Measurements from ENCODE around the gene ANKRD33B.

ANKRD33B gene

GRCh38 chr5:10581424-10581748 is 17.5 kb downstream of the ANKRD33B start:
- no peak overlapping the region for H3K4me3 ChIP-seq (ENCODE audit: low read depth, low read length)
- TF ChIP-seq, protein P1, sequence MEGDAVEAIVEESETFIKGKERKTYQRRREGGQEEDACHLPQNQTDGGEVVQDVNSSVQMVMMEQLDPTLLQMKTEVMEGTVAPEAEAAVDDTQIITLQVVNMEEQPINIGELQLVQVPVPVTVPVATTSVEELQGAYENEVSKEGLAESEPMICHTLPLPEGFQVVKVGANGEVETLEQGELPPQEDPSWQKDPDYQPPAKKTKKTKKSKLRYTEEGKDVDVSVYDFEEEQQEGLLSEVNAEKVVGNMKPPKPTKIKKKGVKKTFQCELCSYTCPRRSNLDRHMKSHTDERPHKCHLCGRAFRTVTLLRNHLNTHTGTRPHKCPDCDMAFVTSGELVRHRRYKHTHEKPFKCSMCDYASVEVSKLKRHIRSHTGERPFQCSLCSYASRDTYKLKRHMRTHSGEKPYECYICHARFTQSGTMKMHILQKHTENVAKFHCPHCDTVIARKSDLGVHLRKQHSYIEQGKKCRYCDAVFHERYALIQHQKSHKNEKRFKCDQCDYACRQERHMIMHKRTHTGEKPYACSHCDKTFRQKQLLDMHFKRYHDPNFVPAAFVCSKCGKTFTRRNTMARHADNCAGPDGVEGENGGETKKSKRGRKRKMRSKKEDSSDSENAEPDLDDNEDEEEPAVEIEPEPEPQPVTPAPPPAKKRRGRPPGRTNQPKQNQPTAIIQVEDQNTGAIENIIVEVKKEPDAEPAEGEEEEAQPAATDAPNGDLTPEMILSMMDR (IDR thresholded peaks at IDR 0.05; ENCODE audit: borderline replicate concordance, insufficient read depth, low read depth, low read length), result no peak

DNA sequence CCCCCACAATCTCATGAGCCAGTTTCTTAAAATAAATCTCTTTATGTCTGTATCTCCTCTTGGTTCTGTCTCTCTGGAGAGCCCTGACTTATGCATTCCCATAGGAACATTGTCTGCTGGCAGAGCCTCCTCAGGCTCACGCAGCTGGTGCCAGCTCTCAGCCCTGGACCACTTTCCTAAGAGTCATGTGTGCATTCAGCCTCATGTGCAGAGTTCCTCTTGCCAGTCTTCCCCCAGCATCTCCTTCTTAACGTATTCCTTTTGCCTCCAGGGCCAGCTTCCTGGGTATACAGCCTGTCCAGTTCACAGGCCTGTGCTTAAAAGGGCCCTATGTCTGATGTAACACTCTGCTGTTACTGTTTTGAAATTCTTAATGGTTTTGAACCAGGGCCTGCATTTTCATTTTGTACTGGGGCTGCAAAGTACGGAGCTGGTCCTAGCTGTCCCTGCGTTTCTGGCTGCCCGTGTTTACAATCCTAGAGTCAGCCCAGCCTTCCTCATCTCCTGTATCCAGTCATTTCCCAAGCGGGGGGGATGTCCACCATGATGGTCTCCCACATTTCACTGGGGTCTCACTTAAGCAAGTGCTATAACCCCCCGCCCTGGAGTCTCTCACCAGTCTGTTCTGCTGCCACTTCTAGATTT is 18.1 kb downstream of the ANKRD33B start:
- no peak overlapping the region for H3K4me3 ChIP-seq (ENCODE audit: low read depth, low read length)
- TF ChIP-seq, protein P1 (IDR thresholded peaks at IDR 0.05; ENCODE audit: borderline replicate concordance, insufficient read depth, low read depth, low read length), result no peak

GRCh38 chr5:10582512-10582897 is 18.6 kb downstream of the ANKRD33B start:
- H3K4me3 ChIP-seq (ENCODE audit: low read depth, low read length), result no peak overlapping the region
- TF ChIP-seq, protein P1 (IDR thresholded peaks at IDR 0.05; ENCODE audit: borderline replicate concordance, insufficient read depth, low read depth, low read length), result no peak

DNA sequence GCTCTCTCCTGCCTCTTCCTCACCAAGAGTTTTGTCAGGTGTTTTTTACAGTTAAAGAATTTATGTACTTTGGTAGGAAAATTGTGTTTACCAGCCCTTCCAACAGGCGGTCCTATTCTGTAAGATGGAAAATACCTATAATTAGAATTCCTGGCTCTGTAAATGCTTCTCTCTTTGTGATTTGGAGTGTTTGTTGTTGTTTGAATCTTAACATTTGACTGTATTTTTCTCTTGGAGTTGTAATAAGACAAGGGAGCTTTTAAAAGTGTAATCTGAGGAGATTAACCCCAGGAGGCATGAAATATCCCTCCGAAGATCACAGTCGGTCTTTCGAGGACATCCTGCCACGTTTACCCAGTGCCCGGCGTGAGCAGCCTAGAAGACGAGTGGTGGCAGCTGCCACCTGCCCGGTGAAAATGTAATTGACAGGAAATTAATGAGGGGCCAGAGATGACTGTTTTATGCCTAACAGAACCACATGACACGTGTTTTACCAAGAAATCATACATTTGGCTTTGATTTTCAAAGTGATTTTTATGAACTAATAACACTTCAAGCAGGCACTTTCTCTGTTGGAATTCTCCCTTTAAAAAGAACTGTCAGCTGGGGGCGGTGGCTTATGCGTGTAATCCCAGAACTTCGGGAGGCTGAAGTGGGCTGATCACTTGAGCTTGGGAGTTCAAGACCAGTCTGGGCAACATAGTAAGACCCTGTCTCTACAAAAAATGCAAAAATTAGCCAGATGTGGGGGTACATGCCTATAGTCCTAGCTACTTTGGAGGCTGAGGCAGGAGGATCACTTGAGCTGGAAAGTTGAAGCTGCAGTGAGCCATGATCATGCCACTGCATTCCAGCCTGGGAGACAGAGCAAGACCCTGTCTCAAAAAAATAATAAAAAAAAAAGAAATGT is 20.0 kb downstream of the ANKRD33B start:
- no peak overlapping the region for H3K4me3 ChIP-seq (ENCODE audit: low read depth, low read length)
- TF ChIP-seq, protein P1 (IDR thresholded peaks at IDR 0.05; ENCODE audit: borderline replicate concordance, insufficient read depth, low read depth, low read length), result no peak

- TF ChIP-seq, protein P1 (IDR thresholded peaks at IDR 0.05; ENCODE audit: borderline replicate concordance, insufficient read depth, low read depth, low read length), result no peak
- no peak overlapping the region for H3K4me3 ChIP-seq (ENCODE audit: low read depth, low read length)
Measured at GRCh38 chr5:10584714-10585517, 21.0 kb downstream of the ANKRD33B start.

DNA sequence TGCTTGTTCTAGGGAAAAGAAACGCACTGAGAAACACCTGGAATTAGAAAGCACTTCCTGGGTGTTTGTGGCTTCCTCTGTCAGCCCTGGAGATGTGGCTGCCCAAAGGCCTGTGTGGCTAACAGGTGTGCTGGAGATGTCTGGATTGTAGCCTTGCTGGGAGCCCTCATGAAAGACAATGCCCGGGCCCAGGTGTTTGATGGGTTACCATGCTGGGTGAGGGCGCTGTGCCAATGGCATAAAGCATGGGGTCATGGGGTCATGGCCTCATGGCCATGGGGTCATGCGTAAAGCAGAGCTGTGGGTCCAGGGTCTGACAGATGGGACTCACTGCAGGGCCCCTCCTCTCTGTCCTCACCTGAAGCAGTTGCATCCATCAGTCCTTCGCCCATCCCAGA is 21.6 kb downstream of the ANKRD33B start:
- TF ChIP-seq, protein P1 (IDR thresholded peaks at IDR 0.05; ENCODE audit: borderline replicate concordance, insufficient read depth, low read depth, low read length), result no peak

More for the DNA sequence above, 21.6 kb downstream of the ANKRD33B start:
- no peak overlapping the region for H3K4me3 ChIP-seq (ENCODE audit: low read depth, low read length)

Measured in GM12875 (cell line).